Body of pancreas (tissue), 4 donors: ENCODE results near the gene ZNF407. TPM values are rescaled to one million over a fixed set of nuclear protein-coding genes. Genes with fewer than 3 reads are reported as not detected.

Source experiments
- ATAC-seq: fragments of 150-250 bp; one replicate; pipeline ENCODE4 v1.9.1; 2016
- DNase-seq, 4 donors: peaks; one replicate each; pipeline ENCODE4 v3.0.0-alpha.2; 2019
- H3K27ac ChIP-seq, 4 donors: fragments of 200-600 bp; sonication (generic); 1 replicate in 3 of 4; 2 replicates in 1 of 4; pipeline versions ENCODE4 v1.5.1 to v1.6.1; 2016 to 2019; ENCODE audit warnings: mild to moderate bottlenecking in 1 of 4, mixed read lengths in 1 of 4, moderate library complexity in 1 of 4
- H3K27me3 ChIP-seq, 2 donors: fragments of 200-600 bp; sonication (generic); one replicate each; pipeline ENCODE4 v1.6.0; 2016; ENCODE audit warnings: mild to moderate bottlenecking in 1 of 2
- H3K36me3 ChIP-seq, 2 donors: fragments of 200-600 bp; sonication (generic); replicated peaks in 1 of 2; 2 replicates each; pipeline ENCODE4 v1.5.1; 2016; ENCODE audit warnings: low read depth in 2 of 2; ENCODE audit not compliant: insufficient read depth in 1 of 2
- H3K4me1 ChIP-seq: fragments of 200-600 bp; sonication (generic); one replicate; pipeline ENCODE4 v1.6.0; 2016
- H3K4me3 ChIP-seq, 2 donors: fragments of 200-600 bp; sonication (generic); 1 replicate in 1 of 2; 2 replicates in 1 of 2; pipeline ENCODE4 v1.5.1; 2016 to 2019
- H3K9me3 ChIP-seq, 3 donors: fragments of 200-600 bp; sonication (generic); 1 replicate in 2 of 3; 2 replicates in 1 of 3; pipeline ENCODE4 v1.5.1; 2016
- CTCF ChIP-seq, 7 experiments: fragments of 450-650 bp in 4 of 7; fragments of 200-600 bp in 3 of 7; sonication (generic) in 3 of 7; IDR thresholded peaks; one replicate each; pipeline ENCODE4 v1.5.1; 2016 to 2019; ENCODE audit warnings: antibody characterized with exemption in 7 of 7
- POLR2A ChIP-seq, 3 donors: fragments of 450-650 bp; IDR thresholded peaks; one replicate each; pipeline ENCODE4 v1.6.1; 2016; ENCODE audit warnings: antibody characterized with exemption in 3 of 3, mild to moderate bottlenecking in 2 of 3
- WGBS, 2 donors: methylation state at CpG; one replicate each; pipeline ENCODE4 v1.1.5; 2017; 5-methylcytosine and 5-hydroxymethylcytosine counted together
- intact Hi-C: fragments of 100-400 bp; cut with DNase I; formaldehyde crosslinking; loops from one replicate; pipeline ENCODE4 v1.15.1; 2023
- total RNA-seq, 2 donors: library from RNA; depleted of rRNA; stranded (reverse); fragments of >200 nt; gene quantifications; one replicate each; pipeline ENCODE4 v1.1.0, GENCODE V29; 2016

Gene ZNF407
- total RNA-seq, 2 donors from 2014 or later: 14.3 to 19.1 TPM

- no peak for ATAC-seq
- Histone ChIP-seq H3K9me3 (no peaks in the 10 kb centered on the region), H3K4me1 (no peaks in the 10 kb centered on the region), H3K4me3 (no peak overlapping the region), H3K27ac (no peak overlapping the region), H3K36me3 (no peaks in the 10 kb centered on the region), H3K27me3 (no peaks in the 10 kb centered on the region)
- no peak for TF ChIP-seq CTCF (IDR thresholded peaks at IDR 0.05)
- no peak for TF ChIP-seq POLR2A (IDR thresholded peaks at IDR 0.05)
- intact Hi-C loops: no loop called here
- DNase-seq: no peak
- WGBS, 2 donors: 83 to 89% methylated on average over 1 of the region's 1 CpG
Observed at GRCh38 chr18:74610860-74611259, 13.2 kb downstream of the ZNF407 start.

DNA sequence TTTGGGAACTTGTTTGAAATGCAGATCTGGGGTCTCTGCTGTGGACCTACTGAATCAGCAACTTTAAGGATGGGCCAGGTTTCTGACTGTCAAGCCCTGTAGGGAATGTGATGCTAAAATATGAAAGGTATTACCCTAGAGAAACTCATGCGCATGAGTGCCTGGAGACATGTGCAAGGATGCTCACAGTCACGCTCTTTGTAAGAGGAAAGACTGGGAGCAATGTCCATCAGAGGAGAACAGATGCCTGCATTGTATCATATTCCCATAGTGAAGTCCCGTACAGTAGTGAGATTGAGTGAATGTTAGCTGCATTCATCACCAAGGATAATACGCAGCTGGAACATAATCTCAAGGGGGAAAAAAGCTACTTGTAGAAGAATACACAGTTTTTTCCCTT, 14.1 kb downstream of the ZNF407 start:
- DNase-seq (no peak), ATAC-seq (no peak)
- H3K4me3 ChIP-seq: no peak overlapping the region
- H3K36me3 ChIP-seq: no peaks in the 10 kb centered on the region
- no peaks in the 10 kb centered on the region for H3K27me3 ChIP-seq
- WGBS, 2 donors: 81 to 93% methylated on average over 4 of the region's 4 CpGs
- H3K9me3 ChIP-seq: no peaks in the 10 kb centered on the region
- no peaks in the 10 kb centered on the region for H3K4me1 ChIP-seq
- no peak overlapping the region for H3K27ac ChIP-seq
- intact Hi-C loops: no loop called here
- TF ChIP-seq POLR2A (IDR thresholded peaks at IDR 0.05) (no peak), CTCF (IDR thresholded peaks at IDR 0.05) (no peak)

- no peaks in the 10 kb centered on the region for H3K27me3 ChIP-seq
- WGBS, 2 donors: 47 to 54% methylated on average over 1 of the region's 1 CpG
Observed at GRCh38 chr18:74613381-74613780, 15.7 kb downstream of the ZNF407 start.

DNA sequence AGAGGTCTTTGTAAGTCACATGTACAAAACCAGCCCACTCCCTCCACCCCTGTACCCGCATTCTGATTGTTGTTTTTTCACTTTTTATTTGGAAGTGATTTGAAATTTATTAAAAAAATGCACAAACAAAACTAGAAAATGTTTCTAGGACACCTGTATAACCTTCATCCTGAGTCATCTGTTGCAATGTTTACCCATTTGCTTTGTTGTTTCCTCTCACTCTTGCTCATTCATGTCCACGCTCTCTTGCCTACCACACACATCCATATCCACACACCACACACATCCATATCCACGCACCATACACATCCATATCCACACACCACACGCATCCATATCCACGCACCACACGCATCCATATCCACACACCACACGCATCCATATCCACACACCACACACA, 18.8 kb downstream of the ZNF407 start:
- intact Hi-C loops: no loop called here
- no peak overlapping the region for H3K27ac ChIP-seq
- ATAC-seq (no peak), DNase-seq (no peak)
- H3K36me3 ChIP-seq: no peaks in the 10 kb centered on the region
- TF ChIP-seq POLR2A (IDR thresholded peaks at IDR 0.05) (no peak), CTCF (IDR thresholded peaks at IDR 0.05) (no peak)
- WGBS, 2 donors: 64 to 72% methylated on average over 7 of the region's 7 CpGs
- H3K9me3 ChIP-seq: no peaks in the 10 kb centered on the region
- H3K27me3 ChIP-seq: no peaks in the 10 kb centered on the region
- no peaks in the 10 kb centered on the region for H3K4me1 ChIP-seq
- H3K4me3 ChIP-seq: no peak overlapping the region

More at GRCh38 chr18:74613381-74613780, 15.7 kb downstream of the ZNF407 start:
- Histone ChIP-seq H3K27ac (no peak overlapping the region), H3K9me3 (no peaks in the 10 kb centered on the region), H3K4me1 (no peaks in the 10 kb centered on the region), H3K36me3 (no peaks in the 10 kb centered on the region), H3K4me3 (no peak overlapping the region)
- ATAC-seq (no peak), DNase-seq (no peak)
- TF ChIP-seq POLR2A (IDR thresholded peaks at IDR 0.05) (no peak), CTCF (IDR thresholded peaks at IDR 0.05) (no peak)
- intact Hi-C loops: no loop called here

DNA sequence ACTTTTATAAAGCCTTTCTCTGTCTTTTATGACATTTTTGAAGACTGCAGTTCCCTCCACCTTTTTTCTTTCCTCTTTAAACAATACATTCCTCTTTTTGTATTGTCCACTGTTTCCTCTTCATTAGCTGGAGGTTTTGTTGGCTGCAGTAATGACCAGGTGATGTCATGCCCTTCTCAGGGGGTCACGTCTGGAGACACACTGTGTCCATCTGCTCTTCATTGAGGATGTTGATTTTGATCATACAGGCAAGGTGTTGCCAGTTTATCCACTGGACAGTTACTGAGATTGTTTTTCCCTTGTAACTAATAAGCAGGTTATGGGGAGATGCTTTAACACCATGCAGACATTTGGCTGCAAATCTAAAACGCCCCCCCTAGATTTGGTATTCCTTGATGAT, 19.8 kb downstream of the ZNF407 start:
- no peak for ATAC-seq
- Histone ChIP-seq H3K9me3 (no peaks in the 10 kb centered on the region), H3K4me3 (no peak overlapping the region), H3K36me3 (no peaks in the 10 kb centered on the region), H3K27me3 (no peaks in the 10 kb centered on the region), H3K27ac (no peak overlapping the region), H3K4me1 (no peaks in the 10 kb centered on the region)
- intact Hi-C loops: no loop called here
- no peak for DNase-seq
- TF ChIP-seq CTCF (IDR thresholded peaks at IDR 0.05) (no peak), POLR2A (IDR thresholded peaks at IDR 0.05) (no peak)
- WGBS, 2 donors: 63 to 75% methylated on average over 2 of the region's 2 CpGs
